GM23248 (cell line): ENCODE measurements around the gene ENPP5.

Source experiments
- EZH2 ChIP-seq: fragments of 200-600 bp; sonication (generic); IDR thresholded peaks from 2 replicates; pipeline ENCODE4 v1.6.1; 2018; ENCODE audit warnings: antibody characterized with exemption, mild to moderate bottlenecking; ENCODE audit not compliant: insufficient read depth, poor library complexity, severe bottlenecking
- EZH2phosphoT487 ChIP-seq: fragments of 200-600 bp; sonication (generic); IDR thresholded peaks from 2 replicates; pipeline ENCODE4 v1.6.1; 2018; ENCODE audit warnings: antibody characterized with exemption, moderate library complexity, mild to moderate bottlenecking, low read depth; ENCODE audit not compliant: insufficient read depth

- TF ChIP-seq EZH2 (no peak), EZH2phosphoT487 (no peak)
Observed at GRCh38 chr6:46144270-46144669, 26.5 kb downstream of the ENPP5 start.
